GM20431 (cell line): ENCODE measurements around the gene ACBD4.

Experiments
- in situ Hi-C: fragments of 300-500 bp; cut with MseI, MboI; formaldehyde crosslinking; loops from one replicate; pipeline ENCODE4 v1.15.0; 2020; ENCODE audit warnings: low sequenced_read_pairs; ENCODE audit not compliant: unreplicated experiment

Gene ACBD4

GRCh38 chr17:45135192-45135977 is at the start of gene ACBD4:
Gene ACBD4 (plus strand): TSS chr17:45135687. CDS start chr17:45136145, 458 bp downstream.
- in situ Hi-C loops: loop anchor here (10.0 kb wide), 1 partner anchor 59 kb away; no protein-coding TSS in a partner anchor

GRCh38 chr17:45086391-45086790 is 49.1 kb upstream of the ACBD4 start:
- in situ Hi-C loops: no loop called here

GRCh38 chr17:45086865-45087503 is 48.5 kb upstream of the ACBD4 start:
- in situ Hi-C loops: no loop called here

GRCh38 chr17:45087504-45087975 is 47.9 kb upstream of the ACBD4 start:
- in situ Hi-C loops: no loop called here

- in situ Hi-C loops: no loop called here
Observed at GRCh38 chr17:45087978-45088377, 47.5 kb upstream of the ACBD4 start.

- in situ Hi-C loops: no loop called here
Observed at GRCh38 chr17:45088741-45089140, 46.7 kb upstream of the ACBD4 start.

GRCh38 chr17:45090711-45091110 is 44.8 kb upstream of the ACBD4 start:
- in situ Hi-C loops: no loop called here

GRCh38 chr17:45091778-45092425 is 43.6 kb upstream of the ACBD4 start:
- in situ Hi-C loops: no loop called here

GRCh38 chr17:45092911-45093430 is 42.5 kb upstream of the ACBD4 start:
- in situ Hi-C loops: no loop called here

GRCh38 chr17:45093444-45094110 is 41.9 kb upstream of the ACBD4 start:
- in situ Hi-C loops: no loop called here

- in situ Hi-C loops: no loop called here
Observed at GRCh38 chr17:45096141-45096540, 39.3 kb upstream of the ACBD4 start.

GRCh38 chr17:45096926-45097325 is 38.6 kb upstream of the ACBD4 start:
- in situ Hi-C loops: no loop called here

GRCh38 chr17:45098081-45098868 is 37.2 kb upstream of the ACBD4 start:
- in situ Hi-C loops: no loop called here

- in situ Hi-C loops: no loop called here
Observed at GRCh38 chr17:45098869-45099616, 36.4 kb upstream of the ACBD4 start.

GRCh38 chr17:45101546-45101882 is 34.0 kb upstream of the ACBD4 start:
- in situ Hi-C loops: loop anchor here (25.0 kb wide), 1 partner anchor 189 kb away; the partner anchor contains the start of gene GFAP

GRCh38 chr17:45101883-45102811 is 33.3 kb upstream of the ACBD4 start:
- in situ Hi-C loops: loop anchor here (25.0 kb wide), 1 partner anchor 190 kb away; the partner anchor contains the start of gene GFAP

- in situ Hi-C loops: loop anchor here (25.0 kb wide), 1 partner anchor 191 kb away; the partner anchor contains the start of gene GFAP
Observed at GRCh38 chr17:45102856-45103255, 32.6 kb upstream of the ACBD4 start.
